Vagina (tissue), 2 donors: Measurements from ENCODE around the gene ZNF442.

Experiments
- CTCF ChIP-seq, 3 experiments: fragments of 450-650 bp in 2 of 3; fragments of 200-600 bp in 1 of 3; sonication (generic) in 1 of 3; IDR thresholded peaks; one replicate each; pipeline ENCODE4 v1.5.1; 2017 to 2019; ENCODE audit warnings: antibody characterized with exemption in 3 of 3, mild to moderate bottlenecking in 2 of 3, moderate library complexity in 2 of 3
- POLR2A ChIP-seq, 2 donors: fragments of 450-650 bp; IDR thresholded peaks; one replicate each; pipeline ENCODE4 v1.6.1; 2017; ENCODE audit warnings: antibody characterized with exemption in 2 of 2, mild to moderate bottlenecking in 2 of 2, moderate library complexity in 2 of 2
- POLR2AphosphoS5 ChIP-seq, 2 donors: sonication (generic); formaldehyde crosslinking; IDR thresholded peaks; one replicate each; pipeline ENCODE4 v1.9.0; 2017; ENCODE audit warnings: antibody characterized with exemption in 2 of 2, mild to moderate bottlenecking in 2 of 2, low read depth in 1 of 2; ENCODE audit not compliant: insufficient read depth in 1 of 2

GRCh38 chr19:12345197-12345596, 20.3 kb downstream of the ZNF442 start:
- TF ChIP-seq CTCF (IDR thresholded peaks at IDR 0.05) (no peak), POLR2A (IDR thresholded peaks at IDR 0.05) (no peak), POLR2AphosphoS5 (IDR thresholded peaks at IDR 0.05; ENCODE audit: insufficient read depth in 1 of 2, low read depth in 1 of 2) (no peak)
